ENCODE measurements around the gene TNIP1.

TNIP1 gene

DNA sequence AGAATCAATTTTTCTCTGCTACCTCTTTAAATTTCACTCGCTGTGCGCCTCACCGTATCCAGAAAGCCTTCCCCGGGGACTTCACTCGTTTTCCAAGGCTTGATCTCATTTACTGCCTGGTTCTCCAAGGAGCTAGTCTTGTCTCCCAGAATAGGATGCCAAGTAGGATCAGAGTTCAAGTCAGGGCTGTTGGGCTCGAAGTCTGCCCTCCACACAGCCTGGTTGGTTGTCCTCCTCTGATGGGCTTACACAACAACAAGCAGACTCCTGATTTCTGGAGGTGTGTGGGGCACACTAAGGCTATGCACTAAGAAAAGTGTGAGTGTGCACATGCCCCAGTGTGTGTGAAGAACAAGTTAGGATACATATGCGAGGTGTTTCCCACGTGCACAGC lies 14.0 kb upstream of the TNIP1 start:
- H3K27ac ChIP-seq (ENCODE audit: low read length): peak overlapping the region; percentile 31

DNA sequence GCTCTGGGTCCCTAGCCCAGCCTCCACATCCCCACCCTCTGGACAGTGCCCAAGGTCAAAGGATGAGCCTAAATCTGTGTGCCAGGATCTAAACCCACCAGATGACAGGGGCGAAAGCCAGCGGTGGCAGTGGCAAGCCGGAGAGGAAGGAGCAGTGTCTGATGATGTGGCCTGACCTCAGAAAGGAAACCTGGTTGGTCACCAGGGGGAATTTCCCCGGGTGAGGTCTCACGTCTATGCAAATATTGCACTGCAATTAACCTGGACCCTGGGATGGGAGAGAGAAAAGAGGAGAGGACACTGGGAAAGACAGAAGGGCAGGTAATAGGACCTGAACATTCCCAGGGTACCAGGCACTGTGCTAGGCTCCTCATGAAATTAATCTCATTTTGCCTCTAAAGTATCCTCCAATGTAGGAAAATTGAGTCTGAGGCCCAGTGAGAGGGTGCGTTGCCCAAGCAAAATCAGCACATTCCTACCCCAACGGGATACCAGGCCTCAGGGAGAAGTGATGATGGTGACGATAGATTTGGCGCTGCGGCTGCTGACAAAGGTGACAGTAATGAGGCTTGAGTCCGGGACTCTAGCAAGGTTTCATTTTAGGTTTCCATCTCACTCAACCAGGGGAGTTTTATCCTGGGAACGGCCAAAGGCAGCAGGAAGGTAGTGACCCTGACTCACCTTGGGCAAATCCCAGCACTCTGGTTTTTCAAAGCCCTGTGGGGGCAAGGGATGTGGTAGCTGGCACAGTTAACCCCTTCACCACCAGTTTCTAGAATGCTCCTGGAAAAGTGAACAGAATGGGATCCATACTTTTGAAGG lies 13.4 kb upstream of the TNIP1 start:
- H3K27ac ChIP-seq (ENCODE audit: low read length): peak overlapping the region; percentile 31
- peaks cover 0 to 2% of the 10 kb centered on the region in 2 donors for H3K36me3 ChIP-seq (ENCODE audit: control insufficient read depth in 2 of 2, insufficient read depth in 2 of 2, low read length in 2 of 2)
- no peak overlapping the region for H3K9ac ChIP-seq (ENCODE audit: low read length in 2 of 2)
- H3K4me3 ChIP-seq (ENCODE audit: low read length in 2 of 2): no peak overlapping the region
- peaks cover 0 to 2% of the 10 kb centered on the region in 2 donors for H3K27me3 ChIP-seq (ENCODE audit: control insufficient read depth in 1 of 2, insufficient read depth in 2 of 2, low read length in 2 of 2)
- no peaks in the 10 kb centered on the region for H3K9me3 ChIP-seq (ENCODE audit: control insufficient read depth in 2 of 2, low read length in 2 of 2)
- peaks cover 29% of the 10 kb centered on the region for H3K4me1 ChIP-seq (ENCODE audit: control insufficient read depth, insufficient read depth, low read length)

More for the DNA sequence above, 14.0 kb upstream of the TNIP1 start:
- H3K9ac ChIP-seq (ENCODE audit: low read length in 2 of 2): peak overlapping the region in 1 of 2 donors; percentile 5
- H3K4me3 ChIP-seq (ENCODE audit: low read length in 2 of 2): no peak overlapping the region
- no peaks in the 10 kb centered on the region for H3K27me3 ChIP-seq (ENCODE audit: control insufficient read depth in 1 of 2, insufficient read depth in 2 of 2, low read length in 2 of 2)
- H3K36me3 ChIP-seq (ENCODE audit: control insufficient read depth in 2 of 2, insufficient read depth in 2 of 2, low read length in 2 of 2): peaks cover 2% of the 10 kb centered on the region in 2 donors
- H3K4me1 ChIP-seq (ENCODE audit: control insufficient read depth, insufficient read depth, low read length): peaks cover 29% of the 10 kb centered on the region
- no peaks in the 10 kb centered on the region for H3K9me3 ChIP-seq (ENCODE audit: control insufficient read depth in 2 of 2, low read length in 2 of 2)

DNA sequence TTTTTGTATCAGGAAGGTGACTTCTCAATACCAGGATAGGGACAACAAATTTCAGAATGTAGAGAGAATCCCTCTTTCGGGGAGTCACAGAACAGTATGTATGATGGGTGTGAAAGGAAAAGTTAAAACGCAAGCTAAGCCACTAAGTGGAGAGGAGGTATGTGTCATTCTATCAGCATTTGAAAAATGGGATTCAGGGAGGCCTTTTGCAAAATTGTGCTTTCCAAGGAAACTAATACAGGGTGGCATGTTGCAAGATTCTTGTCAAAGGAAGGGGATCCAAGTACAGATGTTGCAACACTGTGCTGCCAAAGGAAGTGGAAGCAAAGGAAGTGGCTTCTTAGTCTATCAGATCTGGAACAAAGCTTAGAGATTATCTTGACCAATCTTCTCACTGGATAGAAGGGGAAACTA lies 12.6 kb upstream of the TNIP1 start:
- Histone ChIP-seq H3K9me3 (ENCODE audit: control insufficient read depth in 2 of 2, low read length in 2 of 2) (no peaks in the 10 kb centered on the region), H3K4me1 (ENCODE audit: control insufficient read depth, insufficient read depth, low read length) (peaks cover 29% of the 10 kb centered on the region), H3K9ac (ENCODE audit: low read length in 2 of 2) (no peak overlapping the region), H3K36me3 (ENCODE audit: control insufficient read depth in 2 of 2, insufficient read depth in 2 of 2, low read length in 2 of 2) (peaks cover 0 to 2% of the 10 kb centered on the region in 2 donors), H3K4me3 (ENCODE audit: low read length in 2 of 2) (no peak overlapping the region), H3K27ac (ENCODE audit: low read length) (no peak overlapping the region), H3K27me3 (ENCODE audit: control insufficient read depth in 1 of 2, insufficient read depth in 2 of 2, low read length in 2 of 2) (peaks cover 0 to 2% of the 10 kb centered on the region in 2 donors)

DNA sequence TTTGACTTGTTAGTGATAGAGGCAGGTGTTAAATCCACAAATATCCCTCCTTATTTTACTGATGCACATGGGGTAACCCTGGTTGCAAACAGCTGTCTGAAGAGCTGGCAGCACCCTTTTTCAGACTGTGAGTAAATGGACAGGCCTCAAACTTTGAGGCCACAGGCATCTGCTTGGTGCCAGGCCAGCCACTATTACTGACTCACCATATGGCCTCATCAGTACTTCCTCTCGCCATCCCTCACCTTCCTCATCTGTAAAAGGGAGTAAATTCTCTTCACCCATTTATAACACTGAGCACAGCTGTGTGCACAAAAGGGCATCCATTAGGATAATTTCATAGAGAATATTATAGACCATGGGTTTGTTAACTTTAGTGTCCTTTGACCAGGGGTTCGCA lies 11.9 kb upstream of the TNIP1 start:
- Histone ChIP-seq H3K4me1 (ENCODE audit: control insufficient read depth, insufficient read depth, low read length) (peaks cover 27% of the 10 kb centered on the region), H3K36me3 (ENCODE audit: control insufficient read depth in 2 of 2, insufficient read depth in 2 of 2, low read length in 2 of 2) (no peaks in the 10 kb centered on the region), H3K27me3 (ENCODE audit: control insufficient read depth in 1 of 2, insufficient read depth in 2 of 2, low read length in 2 of 2) (peaks cover 0 to 2% of the 10 kb centered on the region in 2 donors), H3K27ac (ENCODE audit: low read length) (no peak overlapping the region), H3K4me3 (ENCODE audit: low read length in 2 of 2) (no peak overlapping the region), H3K9ac (ENCODE audit: low read length in 2 of 2) (no peak overlapping the region), H3K9me3 (ENCODE audit: control insufficient read depth in 2 of 2, low read length in 2 of 2) (no peaks in the 10 kb centered on the region)

DNA sequence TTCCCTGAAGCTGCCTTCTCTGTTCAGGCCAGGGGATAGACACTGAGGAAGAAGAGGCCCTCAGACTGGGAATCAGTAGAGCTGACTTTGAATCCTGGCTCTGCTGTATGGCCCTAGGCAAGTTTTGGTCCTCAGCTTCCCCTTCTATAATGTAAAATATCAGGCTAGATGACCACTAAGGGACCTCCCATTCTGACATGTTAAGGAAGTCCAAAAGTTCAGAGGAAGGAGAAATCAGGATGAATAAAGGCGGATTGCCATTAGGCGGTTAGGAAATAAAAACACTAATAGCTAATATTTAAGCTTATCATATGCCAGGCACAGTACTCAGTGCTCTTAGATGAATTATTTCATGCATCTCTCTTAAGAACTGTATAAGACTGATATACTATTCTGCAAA lies 8.9 kb upstream of the TNIP1 start:
- H3K36me3 ChIP-seq (ENCODE audit: control insufficient read depth in 2 of 2, insufficient read depth in 2 of 2, low read length in 2 of 2): no peaks in the 10 kb centered on the region
- peaks cover 0 to 2% of the 10 kb centered on the region in 2 donors for H3K27me3 ChIP-seq (ENCODE audit: control insufficient read depth in 1 of 2, insufficient read depth in 2 of 2, low read length in 2 of 2)
- H3K27ac ChIP-seq (ENCODE audit: low read length): no peak overlapping the region
- H3K9ac ChIP-seq (ENCODE audit: low read length in 2 of 2): no peak overlapping the region
- no peaks in the 10 kb centered on the region for H3K9me3 ChIP-seq (ENCODE audit: control insufficient read depth in 2 of 2, low read length in 2 of 2)
- H3K4me1 ChIP-seq (ENCODE audit: control insufficient read depth, insufficient read depth, low read length): peaks cover 32% of the 10 kb centered on the region
- no peak overlapping the region for H3K4me3 ChIP-seq (ENCODE audit: low read length in 2 of 2)

DNA sequence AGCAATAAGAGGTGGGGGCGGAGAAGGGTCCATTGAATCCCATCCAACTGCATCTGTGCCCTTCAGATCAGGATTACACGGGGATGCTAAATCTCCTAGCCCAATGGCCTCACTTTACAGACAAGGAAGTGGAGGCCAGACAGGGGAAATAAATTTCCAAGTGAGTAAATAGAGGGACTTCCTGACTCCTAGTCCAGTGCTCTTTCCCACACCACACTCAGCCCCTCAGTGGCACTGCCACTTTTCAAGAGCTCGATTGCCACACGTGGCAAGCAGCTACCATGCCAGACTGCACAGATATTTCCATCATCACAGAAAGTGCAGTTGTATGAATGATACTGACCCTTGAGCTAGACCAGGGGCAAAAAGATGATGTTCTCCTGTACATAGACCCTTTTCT lies 8.2 kb upstream of the TNIP1 start:
- no peaks in the 10 kb centered on the region for H3K9me3 ChIP-seq (ENCODE audit: control insufficient read depth in 2 of 2, low read length in 2 of 2)
- no peaks in the 10 kb centered on the region for H3K36me3 ChIP-seq (ENCODE audit: control insufficient read depth in 2 of 2, insufficient read depth in 2 of 2, low read length in 2 of 2)
- H3K4me1 ChIP-seq (ENCODE audit: control insufficient read depth, insufficient read depth, low read length): peaks cover 24% of the 10 kb centered on the region
- H3K27me3 ChIP-seq (ENCODE audit: control insufficient read depth in 1 of 2, insufficient read depth in 2 of 2, low read length in 2 of 2): peaks cover 0 to 2% of the 10 kb centered on the region in 2 donors
- no peak overlapping the region for H3K9ac ChIP-seq (ENCODE audit: low read length in 2 of 2)
- H3K27ac ChIP-seq (ENCODE audit: low read length): no peak overlapping the region
- H3K4me3 ChIP-seq (ENCODE audit: low read length in 2 of 2): no peak overlapping the region

DNA sequence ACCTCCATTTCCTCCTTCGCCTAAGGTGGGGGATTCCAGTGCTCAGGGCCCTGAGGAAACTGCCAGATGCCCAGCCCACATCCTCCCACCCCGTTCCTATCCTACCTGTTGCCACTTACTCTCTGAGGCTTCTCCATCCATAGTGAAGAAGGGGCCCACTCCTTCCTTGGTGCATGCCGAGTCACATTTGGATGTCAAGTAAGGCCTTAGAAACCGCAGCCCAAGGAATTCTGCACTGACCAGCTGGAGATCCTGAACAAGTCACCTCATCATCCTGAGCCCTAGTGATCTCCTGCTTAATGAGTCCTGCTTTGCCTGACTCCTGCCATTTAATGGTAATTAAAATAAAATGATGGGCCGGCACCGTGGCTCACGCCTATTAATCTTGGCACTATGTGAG lies 6.7 kb upstream of the TNIP1 start:
- no peak overlapping the region for H3K4me3 ChIP-seq (ENCODE audit: low read length in 2 of 2)
- peaks cover 0 to 2% of the 10 kb centered on the region in 2 donors for H3K27me3 ChIP-seq (ENCODE audit: control insufficient read depth in 1 of 2, insufficient read depth in 2 of 2, low read length in 2 of 2)
- no peaks in the 10 kb centered on the region for H3K9me3 ChIP-seq (ENCODE audit: control insufficient read depth in 2 of 2, low read length in 2 of 2)
- peaks cover 26% of the 10 kb centered on the region for H3K4me1 ChIP-seq (ENCODE audit: control insufficient read depth, insufficient read depth, low read length)
- no peaks in the 10 kb centered on the region for H3K36me3 ChIP-seq (ENCODE audit: control insufficient read depth in 2 of 2, insufficient read depth in 2 of 2, low read length in 2 of 2)
- H3K27ac ChIP-seq (ENCODE audit: low read length): no peak overlapping the region
- no peak overlapping the region for H3K9ac ChIP-seq (ENCODE audit: low read length in 2 of 2)

DNA sequence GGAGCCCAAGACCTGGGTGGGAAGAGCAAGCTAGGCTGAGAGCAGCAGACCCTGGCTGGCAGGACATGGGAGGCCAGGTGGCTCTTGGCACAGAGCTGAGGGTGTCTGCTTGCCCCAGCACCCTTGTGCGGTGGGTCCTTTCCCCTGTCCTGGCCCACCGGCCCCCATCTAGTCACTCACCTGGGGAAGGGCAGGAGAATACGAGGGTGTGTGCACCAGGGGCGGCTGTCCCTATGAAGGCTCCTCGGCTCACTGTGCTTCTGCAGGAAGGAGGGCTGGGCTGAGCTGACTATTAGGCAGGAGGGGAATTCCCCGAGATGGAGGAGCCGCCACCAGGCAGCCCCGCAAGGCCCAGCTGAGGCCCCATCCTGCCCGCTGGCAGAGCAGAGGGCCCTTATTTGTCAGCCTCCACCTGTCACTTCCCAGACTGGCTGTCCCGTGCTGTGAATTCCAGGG lies 6.1 kb upstream of the TNIP1 start:
- no peak overlapping the region for H3K27ac ChIP-seq (ENCODE audit: low read length)
- peaks cover 30% of the 10 kb centered on the region for H3K4me1 ChIP-seq (ENCODE audit: control insufficient read depth, insufficient read depth, low read length)
- no peaks in the 10 kb centered on the region for H3K36me3 ChIP-seq (ENCODE audit: control insufficient read depth in 2 of 2, insufficient read depth in 2 of 2, low read length in 2 of 2)
- H3K9me3 ChIP-seq (ENCODE audit: control insufficient read depth in 2 of 2, low read length in 2 of 2): no peaks in the 10 kb centered on the region
- no peak overlapping the region for H3K4me3 ChIP-seq (ENCODE audit: low read length in 2 of 2)
- peaks cover 0 to 2% of the 10 kb centered on the region in 2 donors for H3K27me3 ChIP-seq (ENCODE audit: control insufficient read depth in 1 of 2, insufficient read depth in 2 of 2, low read length in 2 of 2)
- H3K9ac ChIP-seq (ENCODE audit: low read length in 2 of 2): peak overlapping the region in 1 of 2 donors; percentile 32

DNA sequence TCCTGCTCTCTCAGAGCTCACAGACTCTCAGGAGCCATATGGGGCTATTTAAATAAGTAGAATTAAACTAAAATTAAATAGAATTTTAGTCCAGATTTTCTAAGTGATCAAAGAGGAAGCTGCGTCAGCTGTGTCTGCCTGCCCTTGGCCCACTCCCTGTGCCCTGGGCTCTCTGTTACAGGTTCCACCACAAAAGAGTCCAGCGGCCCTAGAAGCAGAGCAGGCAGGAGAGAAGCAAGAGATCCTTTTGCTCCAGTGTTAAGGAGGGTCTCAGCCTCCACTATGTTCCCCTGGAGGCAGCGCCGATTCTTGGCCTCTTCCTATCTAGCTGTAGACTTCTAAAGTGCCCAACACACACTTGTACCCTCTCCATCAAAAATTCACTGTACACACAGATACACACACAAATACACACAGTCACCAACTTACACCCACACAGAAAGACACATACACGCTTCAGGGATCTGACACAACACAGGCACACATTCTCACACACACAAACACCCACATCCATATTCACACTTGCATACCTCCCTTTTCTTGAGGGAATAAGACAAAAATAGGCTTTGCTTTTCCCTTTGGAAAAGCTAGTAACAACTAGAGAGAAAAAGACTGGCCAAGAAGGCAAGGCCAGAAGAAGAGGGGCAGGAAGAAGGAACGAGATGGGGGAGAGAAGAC lies 5.5 kb upstream of the TNIP1 start:
- Histone ChIP-seq H3K4me3 (ENCODE audit: low read length in 2 of 2) (no peak overlapping the region), H3K9me3 (ENCODE audit: control insufficient read depth in 2 of 2, low read length in 2 of 2) (no peaks in the 10 kb centered on the region), H3K27me3 (ENCODE audit: control insufficient read depth in 1 of 2, insufficient read depth in 2 of 2, low read length in 2 of 2) (peaks cover 0 to 2% of the 10 kb centered on the region in 2 donors), H3K27ac (ENCODE audit: low read length) (peak overlapping the region; percentile 49), H3K36me3 (ENCODE audit: control insufficient read depth in 2 of 2, insufficient read depth in 2 of 2, low read length in 2 of 2) (no peaks in the 10 kb centered on the region), H3K9ac (ENCODE audit: low read length in 2 of 2) (peak overlapping the region in 1 of 2 donors; percentile 32), H3K4me1 (ENCODE audit: control insufficient read depth, insufficient read depth, low read length) (peaks cover 33% of the 10 kb centered on the region)

DNA sequence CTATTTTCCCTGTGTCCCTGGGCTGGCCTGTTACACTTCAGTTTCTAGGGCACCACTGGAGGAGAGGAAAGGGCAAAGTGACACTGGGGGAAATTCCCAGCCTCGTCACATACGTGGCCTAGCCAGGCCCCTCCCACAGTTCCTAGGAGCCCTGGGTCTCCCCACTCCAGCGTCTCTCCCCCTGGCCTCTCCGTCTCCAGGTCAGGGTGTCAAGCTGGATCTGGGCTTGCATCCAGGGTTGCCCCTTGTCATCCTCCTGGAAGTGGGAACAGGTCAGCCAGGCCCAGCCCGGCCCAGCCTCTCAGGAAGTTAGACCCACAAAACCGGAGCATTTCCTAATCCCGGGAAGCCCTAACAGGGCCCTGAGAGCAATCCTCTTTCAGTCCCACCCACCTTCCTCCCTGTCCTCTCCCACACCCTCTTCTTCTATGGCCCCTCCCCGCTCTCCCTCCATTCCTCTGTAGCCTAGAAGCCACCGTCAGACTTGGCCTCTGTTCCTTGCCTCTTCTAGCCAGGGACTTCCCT lies 4.7 kb upstream of the TNIP1 start:
- Histone ChIP-seq H3K4me1 (ENCODE audit: control insufficient read depth, insufficient read depth, low read length) (peaks cover 33% of the 10 kb centered on the region), H3K4me3 (ENCODE audit: low read length in 2 of 2) (peak overlapping the region in 1 of 2 donors; percentile 29), H3K27ac (ENCODE audit: low read length) (peak overlapping the region; percentile 49), H3K36me3 (ENCODE audit: control insufficient read depth in 2 of 2, insufficient read depth in 2 of 2, low read length in 2 of 2) (no peaks in the 10 kb centered on the region), H3K9ac (ENCODE audit: low read length in 2 of 2) (peak overlapping the region in 1 of 2 donors; percentile 5), H3K9me3 (ENCODE audit: control insufficient read depth in 2 of 2, low read length in 2 of 2) (no peaks in the 10 kb centered on the region), H3K27me3 (ENCODE audit: control insufficient read depth in 1 of 2, insufficient read depth in 2 of 2, low read length in 2 of 2) (peaks cover 0 to 2% of the 10 kb centered on the region in 2 donors)

All from stomach smooth muscle (tissue), 2 donors.